ENCODE results near the gene AP2M1. TPM values are rescaled to one million over a fixed set of nuclear protein-coding genes. Genes with fewer than 3 reads are reported as not detected.
A peak's percentile ranks its signal among the peaks of the same experiment; 100 is the strongest.

AP2M1 gene
- total and polyA plus RNA-seq, 2 of the 13 experiments (the other 11 are each of a cell fraction or from before 2014, with no cell fraction given), result 126 to 146 TPM

GRCh38 chr3:184186184-184186901 lies 11.7 kb downstream of the AP2M1 start, which contains the start of gene ABCF3 (continued):
- TF ChIP-seq CSRNP1 (CRISPR knock-in tag; IDR thresholded peaks at IDR 0.05) (0 out of 2 replicates have a peak, but pooled peaks have one; percentile 1), SOX5 (CRISPR knock-in tag; IDR thresholded peaks at IDR 0.05; ENCODE audit: borderline replicate concordance) (no peak), ZNF124 (CRISPR knock-in tag; IDR thresholded peaks at IDR 0.05) (peak; percentile 24; the same call in 1 of the 2 replicates), ETV5 (CRISPR knock-in tag; IDR thresholded peaks at IDR 0.05; ENCODE audit: borderline replicate concordance) (no peak), RFX1 (IDR thresholded peaks at IDR 0.05) (no peak), GATAD1 (CRISPR knock-in tag; IDR thresholded peaks at IDR 0.05) (peak; percentile 85; the same call in 1 of the 2 replicates), NR2C2 (CRISPR knock-in tag; IDR thresholded peaks at IDR 0.05; ENCODE audit: borderline replicate concordance) (peak; percentile 56; the same call in 1 of the 2 replicates), ZBTB1 (CRISPR knock-in tag; IDR thresholded peaks at IDR 0.05; ENCODE audit: borderline replicate concordance) (no peak), ZNF770 (CRISPR knock-in tag; IDR thresholded peaks at IDR 0.05) (no peak), BHLHE40 (IDR thresholded peaks at IDR 0.05; ENCODE audit: low read length) (no peak), AKAP8 (CRISPR knock-in tag; IDR thresholded peaks at IDR 0.05) (0 out of 2 replicates have a peak, but pooled peaks have one; percentile 6), ARNT2 (CRISPR knock-in tag; IDR thresholded peaks at IDR 0.05; ENCODE audit: low read depth) (0 out of 2 replicates have a peak, but pooled peaks have one; percentile 47), PLRG1 (conservative IDR thresholded peaks at IDR 0.05) (no peak), ZNF83 (CRISPR knock-in tag; IDR thresholded peaks at IDR 0.05; ENCODE audit: borderline replicate concordance) (no peak), SOX6 (IDR thresholded peaks at IDR 0.05) (no peak), SOX6 (CRISPR knock-in tag; IDR thresholded peaks at IDR 0.05) (peak; percentile 24; the same call in 1 of the 2 replicates), HNRNPUL1 (IDR thresholded peaks at IDR 0.05; ENCODE audit: low read depth, low read length) (no peak), ZFP41 (CRISPR knock-in tag; IDR thresholded peaks at IDR 0.05; ENCODE audit: borderline replicate concordance) (no peak), SMYD3 (CRISPR knock-in tag; IDR thresholded peaks at IDR 0.05) (no peak)
- TF ChIP-seq, protein P1, sequence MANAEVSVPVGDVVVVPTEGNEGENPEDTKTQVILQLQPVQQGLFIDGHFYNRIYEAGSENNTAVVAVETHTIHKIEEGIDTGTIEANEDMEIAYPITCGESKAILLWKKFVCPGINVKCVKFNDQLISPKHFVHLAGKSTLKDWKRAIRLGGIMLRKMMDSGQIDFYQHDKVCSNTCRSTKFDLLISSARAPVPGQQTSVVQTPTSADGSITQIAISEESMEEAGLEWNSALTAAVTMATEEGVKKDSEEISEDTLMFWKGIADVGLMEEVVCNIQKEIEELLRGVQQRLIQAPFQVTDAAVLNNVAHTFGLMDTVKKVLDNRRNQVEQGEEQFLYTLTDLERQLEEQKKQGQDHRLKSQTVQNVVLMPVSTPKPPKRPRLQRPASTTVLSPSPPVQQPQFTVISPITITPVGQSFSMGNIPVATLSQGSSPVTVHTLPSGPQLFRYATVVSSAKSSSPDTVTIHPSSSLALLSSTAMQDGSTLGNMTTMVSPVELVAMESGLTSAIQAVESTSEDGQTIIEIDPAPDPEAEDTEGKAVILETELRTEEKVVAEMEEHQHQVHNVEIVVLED (CRISPR knock-in tag; IDR thresholded peaks at IDR 0.05; ENCODE audit: borderline replicate concordance), result no peak
- TF ChIP-seq, protein P2, sequence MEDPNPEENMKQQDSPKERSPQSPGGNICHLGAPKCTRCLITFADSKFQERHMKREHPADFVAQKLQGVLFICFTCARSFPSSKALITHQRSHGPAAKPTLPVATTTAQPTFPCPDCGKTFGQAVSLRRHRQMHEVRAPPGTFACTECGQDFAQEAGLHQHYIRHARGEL (CRISPR knock-in tag; IDR thresholded peaks at IDR 0.05), result no peak; the same call in 1 of the 2 replicates
- TF ChIP-seq, protein P3, sequence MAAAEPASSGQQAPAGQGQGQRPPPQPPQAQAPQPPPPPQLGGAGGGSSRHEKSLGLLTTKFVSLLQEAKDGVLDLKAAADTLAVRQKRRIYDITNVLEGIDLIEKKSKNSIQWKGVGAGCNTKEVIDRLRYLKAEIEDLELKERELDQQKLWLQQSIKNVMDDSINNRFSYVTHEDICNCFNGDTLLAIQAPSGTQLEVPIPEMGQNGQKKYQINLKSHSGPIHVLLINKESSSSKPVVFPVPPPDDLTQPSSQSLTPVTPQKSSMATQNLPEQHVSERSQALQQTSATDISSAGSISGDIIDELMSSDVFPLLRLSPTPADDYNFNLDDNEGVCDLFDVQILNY (CRISPR knock-in tag; conservative IDR thresholded peaks at IDR 0.05), result no peak
- TF ChIP-seq, protein P4, sequence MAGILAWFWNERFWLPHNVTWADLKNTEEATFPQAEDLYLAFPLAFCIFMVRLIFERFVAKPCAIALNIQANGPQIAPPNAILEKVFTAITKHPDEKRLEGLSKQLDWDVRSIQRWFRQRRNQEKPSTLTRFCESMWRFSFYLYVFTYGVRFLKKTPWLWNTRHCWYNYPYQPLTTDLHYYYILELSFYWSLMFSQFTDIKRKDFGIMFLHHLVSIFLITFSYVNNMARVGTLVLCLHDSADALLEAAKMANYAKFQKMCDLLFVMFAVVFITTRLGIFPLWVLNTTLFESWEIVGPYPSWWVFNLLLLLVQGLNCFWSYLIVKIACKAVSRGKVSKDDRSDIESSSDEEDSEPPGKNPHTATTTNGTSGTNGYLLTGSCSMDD (CRISPR knock-in tag; IDR thresholded peaks at IDR 0.05), result no peak
